GM21381 (cell line): ENCODE results near the gene TNFRSF11A.

Source experiments
- ATAC-seq: cut with Tn5 transposase; IDR thresholded peaks from one replicate; pipeline ENCODE4 v1.9.1; 2021; ENCODE audit warnings: mild to moderate bottlenecking, moderate library complexity; ENCODE audit not compliant: unreplicated experiment

Gene TNFRSF11A

DNA sequence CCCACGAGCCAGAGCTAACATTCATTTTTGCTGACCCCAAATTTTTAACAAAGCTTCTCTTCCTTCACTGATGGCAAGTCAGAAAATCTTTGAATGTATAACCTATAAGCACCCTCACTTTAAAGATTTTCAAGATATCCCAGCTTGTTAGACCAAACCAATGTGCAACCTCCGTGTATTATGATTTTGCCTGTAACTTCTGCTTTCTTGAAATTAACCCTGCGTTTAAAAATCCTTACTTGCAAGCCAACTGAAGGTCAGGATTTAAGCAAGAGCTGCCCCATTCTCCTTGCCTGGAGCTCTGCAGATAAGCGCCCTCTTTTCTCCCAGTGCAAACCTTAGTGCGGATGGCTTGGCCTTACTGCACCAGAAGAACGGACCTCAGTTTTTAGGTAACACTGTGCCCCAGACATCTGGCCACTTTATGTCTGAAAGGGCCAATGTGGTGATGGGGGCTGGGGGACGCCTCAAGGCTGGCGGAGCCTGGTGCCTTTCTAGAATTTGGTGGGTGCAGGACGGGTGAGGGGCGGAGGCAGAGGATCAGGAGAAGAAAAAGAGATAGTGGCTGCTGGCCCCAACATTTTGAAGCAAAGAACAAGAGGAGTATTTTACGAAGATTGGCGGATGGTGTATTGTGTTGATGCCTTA is 805 bp upstream of the TNFRSF11A start:
- no peak for ATAC-seq

DNA sequence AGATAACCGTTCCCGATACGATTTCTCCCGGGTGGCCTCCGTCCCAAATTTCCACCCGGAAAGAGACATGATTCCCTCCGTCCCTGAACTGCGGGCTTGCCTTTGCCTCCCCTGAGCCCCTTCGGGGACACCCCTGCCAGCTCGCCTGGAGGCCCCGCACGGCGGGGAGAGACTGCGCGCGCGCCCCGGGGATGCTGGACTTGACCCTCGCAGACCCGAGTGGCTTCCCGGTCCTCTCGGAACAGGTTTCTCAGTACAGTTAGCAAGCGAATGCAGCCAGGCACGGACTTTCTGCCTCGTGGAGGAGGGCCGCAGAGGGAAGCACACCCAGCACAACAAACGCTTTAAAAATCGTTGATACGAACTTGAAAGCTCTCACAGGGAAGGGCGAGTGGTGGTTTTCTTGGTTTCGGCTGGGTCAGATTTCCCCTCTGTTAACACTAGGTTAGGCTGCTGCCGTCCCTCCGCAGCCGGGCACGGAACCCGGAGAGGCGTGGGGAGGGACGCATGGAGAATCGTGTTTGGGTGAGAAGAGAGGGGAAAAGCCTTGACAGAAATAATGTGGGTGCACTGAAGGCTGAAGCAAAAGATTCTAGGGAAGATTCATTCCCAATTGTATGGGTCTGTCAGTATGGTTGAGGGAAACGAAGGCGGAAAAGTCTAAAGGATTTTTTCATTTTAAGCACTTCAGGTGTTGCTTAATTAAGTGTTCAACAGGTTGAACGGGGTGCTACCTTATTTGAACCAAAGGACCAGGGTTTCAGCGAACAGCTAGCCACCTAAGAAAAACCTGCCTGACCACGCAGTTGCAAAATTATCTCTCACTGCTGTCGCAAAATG is 916 bp downstream of the TNFRSF11A start:
- no peak for ATAC-seq

DNA sequence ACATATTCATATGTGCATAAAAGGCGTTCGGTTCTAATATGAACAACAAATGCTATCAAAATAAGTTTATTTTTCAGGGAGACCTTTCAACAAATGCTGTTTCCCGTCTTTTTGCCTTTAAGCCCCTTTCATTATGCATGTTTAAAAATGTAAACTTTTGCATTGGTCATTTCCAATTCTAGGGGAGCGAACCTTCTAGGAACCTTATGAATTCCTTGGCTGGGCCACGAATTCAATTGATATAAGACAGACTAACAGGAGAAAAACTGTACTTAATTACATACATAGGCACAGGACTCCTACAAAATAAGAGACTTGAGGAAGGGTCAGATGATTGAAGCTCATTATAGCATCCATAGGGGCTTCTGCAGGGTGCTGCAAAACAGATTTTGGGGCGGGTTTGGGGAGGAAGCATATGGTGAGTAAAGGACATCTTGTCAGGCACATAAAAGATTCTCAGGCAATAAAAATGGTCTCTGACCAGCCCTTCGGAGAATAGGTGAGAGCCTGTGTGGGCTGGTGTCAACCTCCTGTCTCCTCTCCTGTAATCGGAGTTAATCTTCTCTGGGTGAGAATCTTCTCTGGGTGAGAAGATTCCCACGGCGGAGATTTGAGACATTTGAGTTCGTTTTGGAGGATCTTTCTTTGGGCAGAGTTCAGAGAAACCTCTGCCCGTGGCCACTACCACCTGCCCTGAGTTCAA is 1.7 kb downstream of the TNFRSF11A start:
- no peak for ATAC-seq

DNA sequence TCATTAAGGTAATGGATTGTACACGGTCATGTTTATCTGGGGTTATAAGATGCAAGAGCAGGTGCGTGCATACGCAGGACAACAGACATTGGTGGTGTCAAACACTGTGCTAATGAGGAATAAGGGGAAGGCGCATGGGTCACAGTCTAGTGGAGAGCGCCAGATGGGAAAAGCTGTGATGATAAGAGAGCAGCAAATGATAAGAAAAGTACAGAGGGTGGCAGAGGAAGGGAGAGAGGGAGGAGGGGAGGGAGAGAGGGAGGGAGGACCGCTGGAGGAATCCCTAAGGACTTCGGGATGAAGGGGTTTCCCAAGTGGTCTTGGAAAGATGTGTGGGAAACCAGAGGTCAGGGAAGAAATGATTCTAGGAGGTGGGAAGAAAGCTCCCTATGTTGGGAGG is 2.9 kb downstream of the TNFRSF11A start:
- no peak for ATAC-seq

DNA sequence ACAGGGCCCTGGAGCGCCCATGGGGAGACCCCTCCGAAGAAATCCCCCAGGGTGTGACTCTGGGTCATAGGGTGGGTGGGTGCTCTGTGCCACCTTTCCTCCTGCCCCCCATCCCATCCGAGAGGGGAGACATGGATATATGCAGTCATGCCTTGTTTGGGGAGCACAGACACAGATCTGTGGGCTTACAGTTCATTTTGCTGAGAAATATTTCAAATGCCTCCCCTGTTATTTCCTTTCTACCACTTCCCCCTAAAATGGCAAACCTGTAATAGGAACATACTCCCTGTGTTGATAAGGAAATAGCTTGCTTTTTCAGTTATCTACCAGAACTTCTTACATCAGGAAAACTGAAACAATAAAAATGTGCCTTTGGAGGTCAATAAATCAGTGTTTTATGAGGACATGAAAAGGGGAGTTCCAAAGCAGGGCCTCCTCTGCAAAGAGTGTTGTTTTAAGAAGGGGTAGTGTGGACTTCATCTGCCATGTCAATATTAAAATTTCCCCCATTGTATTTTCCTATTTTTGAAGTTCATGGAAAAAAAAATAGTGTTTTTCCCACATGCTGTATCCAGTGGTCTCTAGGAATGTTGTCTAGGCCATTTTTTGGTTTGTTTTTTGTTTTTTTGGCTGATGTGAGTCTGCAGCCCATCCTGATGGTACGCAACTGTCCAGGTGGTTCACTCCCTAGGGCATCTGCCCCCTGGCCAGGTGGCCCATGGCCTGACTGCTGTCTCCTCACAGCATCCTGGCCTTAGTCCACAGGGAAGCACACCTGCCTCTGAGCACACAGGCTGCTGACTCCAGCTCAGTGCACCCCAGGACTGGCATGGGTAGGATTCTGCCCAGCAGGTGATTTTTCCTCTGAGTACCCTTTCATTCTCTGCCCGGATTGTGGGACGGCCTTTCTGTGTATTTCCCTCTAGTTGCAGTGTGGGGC is 3.7 kb downstream of the TNFRSF11A start:
- ATAC-seq: no peak

DNA sequence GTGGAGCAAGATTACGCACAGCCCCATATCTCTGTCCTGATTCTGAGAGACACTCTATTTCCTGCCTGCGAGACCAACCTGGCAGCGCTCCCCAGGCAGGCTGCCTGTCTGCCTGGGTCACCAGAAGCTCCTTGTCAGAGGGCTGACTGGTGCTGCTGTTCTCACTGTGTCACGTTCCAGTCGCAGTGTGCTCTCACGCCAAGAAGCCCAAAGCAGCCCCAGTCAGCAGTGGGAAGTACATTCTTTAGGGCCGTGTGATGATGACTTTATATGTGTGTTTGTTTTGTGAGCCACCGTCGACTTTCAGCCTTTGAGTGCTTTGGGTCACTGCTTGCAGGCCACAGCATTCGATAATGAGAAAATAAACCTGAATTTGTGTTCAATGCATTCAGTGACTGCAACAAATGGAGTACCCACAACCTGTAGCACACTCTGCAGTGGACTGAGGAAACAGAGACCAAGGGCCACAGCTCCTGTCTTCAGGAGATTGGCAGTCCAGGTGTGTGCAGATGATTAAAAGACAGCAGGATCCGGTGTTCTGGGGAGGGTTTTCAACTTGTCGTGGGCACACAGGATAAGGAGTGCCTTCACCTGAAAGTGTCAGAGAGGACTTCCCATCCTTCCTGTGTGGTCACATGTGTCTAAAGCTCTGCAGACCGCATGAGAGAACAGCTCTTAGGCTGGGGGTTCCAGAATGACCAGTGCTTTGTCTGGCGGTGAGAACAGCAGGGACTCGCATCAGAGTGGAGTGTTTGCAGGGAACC is 4.8 kb downstream of the TNFRSF11A start:
- ATAC-seq: peak; percentile 37

DNA sequence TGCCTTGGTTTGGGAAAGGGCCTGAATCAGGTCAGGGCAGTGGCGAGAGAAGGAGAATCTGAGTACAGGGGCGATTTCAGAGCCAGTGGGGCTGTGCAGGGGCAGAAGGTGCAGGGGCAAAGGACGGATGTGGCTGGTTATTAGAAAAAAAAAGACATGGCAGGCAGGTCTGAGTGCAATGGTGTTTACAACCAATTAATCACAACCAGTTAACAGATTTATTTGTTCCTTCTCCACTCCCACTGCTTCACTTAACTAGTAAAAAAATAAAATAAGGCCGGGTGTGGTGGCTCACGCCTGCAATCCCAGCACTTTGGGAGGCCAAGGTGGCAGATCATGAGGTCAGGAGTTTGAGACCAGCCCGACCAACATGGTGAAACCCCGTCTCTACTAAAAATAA is 5.5 kb downstream of the TNFRSF11A start:
- no peak for ATAC-seq

DNA sequence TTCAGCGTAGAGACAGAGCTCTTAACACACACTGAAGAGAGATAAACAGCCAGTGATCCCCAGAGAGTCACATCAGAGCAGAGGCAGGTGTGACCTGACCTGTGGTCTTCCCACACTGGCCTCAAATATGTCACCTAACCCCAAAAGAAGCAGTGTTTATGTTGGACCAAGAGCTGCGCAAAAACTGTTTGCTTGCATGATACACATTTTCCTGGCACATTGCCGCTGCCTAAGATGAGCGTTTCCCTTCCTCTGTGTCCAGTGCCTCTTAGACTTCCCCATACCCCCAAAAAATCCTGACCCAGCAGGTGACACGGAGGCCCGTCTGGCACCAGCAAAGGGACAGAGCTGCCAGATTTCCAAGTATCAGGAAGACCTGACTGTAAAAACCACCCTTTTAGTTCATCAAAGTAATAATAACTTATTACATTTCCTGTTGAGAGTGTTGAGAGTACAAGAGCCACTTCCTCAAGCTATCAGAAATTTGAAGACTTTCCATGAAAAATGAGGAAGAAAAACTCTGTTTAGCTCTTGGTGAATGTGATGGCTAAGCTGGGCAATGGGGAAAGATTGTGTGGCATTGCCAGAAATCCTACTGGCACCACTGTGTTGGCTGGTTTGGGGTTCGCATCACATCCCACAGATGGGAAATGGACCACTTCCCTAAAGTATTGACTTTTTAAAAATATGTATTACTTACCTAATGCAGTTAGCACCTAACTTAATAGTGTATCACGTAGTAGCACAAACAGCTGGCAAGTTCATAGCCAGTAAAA is 6.7 kb downstream of the TNFRSF11A start:
- ATAC-seq: no peak

DNA sequence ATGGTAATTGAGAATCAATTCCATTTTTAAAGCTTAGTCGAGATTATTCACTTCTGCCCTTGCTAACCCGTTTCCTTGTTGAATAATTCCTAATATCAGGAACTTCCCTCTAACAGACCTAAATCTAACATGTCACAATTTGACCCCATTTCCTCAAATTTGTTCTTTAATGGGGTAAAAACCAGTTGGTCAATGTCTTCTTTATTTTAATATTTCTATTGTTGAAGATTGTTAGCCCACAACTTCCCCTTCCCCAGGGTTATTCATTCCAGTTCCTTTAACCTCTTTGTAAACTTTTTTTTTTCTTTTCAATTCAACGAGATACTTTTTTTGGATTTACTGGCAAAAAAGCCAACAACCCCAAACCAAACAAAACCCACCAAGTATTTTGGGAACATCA is 7.3 kb downstream of the TNFRSF11A start:
- no peak for ATAC-seq

DNA sequence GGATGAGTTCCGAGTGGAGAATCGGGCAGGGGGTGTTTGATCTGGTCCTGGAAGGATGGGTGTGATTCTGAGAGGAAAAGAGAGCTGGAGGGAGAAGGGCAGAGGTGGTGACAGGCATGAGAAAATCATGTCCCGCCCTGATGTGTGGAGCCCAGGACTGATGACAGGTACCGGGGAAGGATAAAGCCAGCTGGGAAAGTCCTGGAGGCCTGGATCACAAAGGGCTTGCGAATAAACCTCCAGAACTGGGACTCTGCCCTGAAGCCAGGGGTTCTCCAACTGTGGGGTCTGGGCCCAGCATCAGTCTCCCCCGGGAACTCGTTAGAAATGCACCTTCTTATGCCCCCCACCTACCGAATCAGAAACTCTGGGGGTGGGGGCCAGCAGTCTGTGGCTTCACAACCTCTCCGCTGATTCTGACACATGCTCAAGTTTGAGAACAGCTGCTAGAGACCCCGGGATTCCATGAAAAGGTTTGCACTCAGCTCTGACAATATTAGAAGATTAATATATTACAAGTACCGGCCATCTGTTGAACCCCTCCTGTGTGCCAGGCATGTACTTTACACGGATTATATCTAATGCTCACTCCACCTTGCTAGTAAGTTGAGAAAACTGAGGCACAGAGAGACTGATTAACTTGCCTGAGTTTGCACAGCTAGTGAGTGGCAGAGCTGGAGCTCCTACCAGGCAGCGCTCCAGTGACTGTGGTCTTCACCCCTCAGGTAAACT is 8.0 kb downstream of the TNFRSF11A start:
- ATAC-seq: no peak

DNA sequence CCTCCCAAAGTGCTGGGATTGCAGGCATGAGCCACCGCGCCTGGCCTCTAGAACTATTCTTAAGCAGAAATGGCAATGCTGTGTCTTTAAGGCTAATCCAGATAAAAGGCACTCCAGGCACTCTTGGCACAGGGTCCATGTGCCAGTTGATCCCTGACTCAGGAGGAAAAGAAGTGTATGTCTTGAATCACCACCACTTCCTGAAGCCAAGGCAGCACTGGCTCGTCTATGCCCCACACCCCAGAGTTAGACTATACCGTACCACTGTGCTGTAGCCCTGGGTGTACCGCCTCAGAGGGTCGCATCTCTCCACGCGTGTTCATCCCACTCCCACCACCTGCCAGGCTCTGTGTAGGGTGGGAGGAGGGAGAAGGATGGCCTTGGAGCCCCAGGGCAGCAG is 9.0 kb downstream of the TNFRSF11A start:
- no peak for ATAC-seq

DNA sequence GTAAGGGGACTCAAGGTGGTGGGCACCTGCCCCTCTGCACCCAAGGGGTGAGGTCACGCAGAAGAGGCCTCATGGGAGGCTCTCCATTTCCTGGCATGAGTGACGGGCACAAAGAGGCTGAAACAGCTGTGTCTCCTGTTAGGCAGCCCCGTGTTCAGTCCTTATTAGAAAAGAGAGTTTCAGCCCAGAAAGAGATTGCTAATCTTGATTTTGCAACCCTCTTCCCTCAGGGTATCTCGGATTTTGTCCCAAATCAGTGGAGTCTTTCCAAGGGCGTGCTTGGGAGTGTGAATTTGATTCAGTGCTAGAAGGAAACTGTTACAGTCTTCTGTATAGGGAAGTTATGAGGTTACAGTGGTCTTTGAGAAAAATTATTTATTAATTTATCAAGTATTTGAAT is 10.4 kb downstream of the TNFRSF11A start:
- no peak for ATAC-seq

DNA sequence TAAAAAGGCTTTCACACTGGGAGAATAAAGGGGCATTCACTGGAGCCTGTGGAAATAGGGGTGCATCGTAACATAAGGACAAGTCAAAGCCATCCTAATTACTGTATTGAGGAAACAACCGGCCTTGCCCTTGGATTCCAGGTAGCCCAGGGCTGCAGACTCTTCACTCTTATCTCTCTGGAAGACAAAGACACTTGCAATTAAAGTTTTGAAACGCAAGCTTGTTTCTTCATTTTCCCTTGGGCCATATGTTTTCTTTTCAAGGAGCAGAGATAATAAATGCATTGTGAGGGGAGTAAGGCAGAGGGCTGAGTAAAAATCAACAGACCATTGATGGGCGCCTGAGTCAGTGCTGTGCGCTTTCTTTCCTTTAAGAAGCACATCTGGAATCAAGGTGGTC is 11.5 kb downstream of the TNFRSF11A start:
- ATAC-seq: no peak

DNA sequence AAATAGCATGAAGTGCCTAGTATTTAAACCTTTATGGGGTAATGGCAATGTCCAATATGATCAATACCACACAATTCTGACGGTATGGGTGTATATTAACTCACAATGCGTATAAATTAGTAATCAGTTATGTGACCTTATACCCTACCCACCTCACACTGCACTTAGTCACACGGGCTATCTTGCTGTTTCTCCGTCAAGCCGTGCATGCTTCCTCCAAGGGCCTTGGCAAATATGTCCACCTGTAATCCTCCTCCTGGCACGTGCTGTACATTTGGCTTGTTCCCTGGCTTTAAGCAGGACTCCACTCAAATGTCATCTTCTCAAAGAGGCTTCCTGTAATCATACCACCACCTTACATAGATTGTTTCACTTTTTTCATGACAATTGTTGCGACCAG is 12.2 kb downstream of the TNFRSF11A start:
- ATAC-seq: no peak

DNA sequence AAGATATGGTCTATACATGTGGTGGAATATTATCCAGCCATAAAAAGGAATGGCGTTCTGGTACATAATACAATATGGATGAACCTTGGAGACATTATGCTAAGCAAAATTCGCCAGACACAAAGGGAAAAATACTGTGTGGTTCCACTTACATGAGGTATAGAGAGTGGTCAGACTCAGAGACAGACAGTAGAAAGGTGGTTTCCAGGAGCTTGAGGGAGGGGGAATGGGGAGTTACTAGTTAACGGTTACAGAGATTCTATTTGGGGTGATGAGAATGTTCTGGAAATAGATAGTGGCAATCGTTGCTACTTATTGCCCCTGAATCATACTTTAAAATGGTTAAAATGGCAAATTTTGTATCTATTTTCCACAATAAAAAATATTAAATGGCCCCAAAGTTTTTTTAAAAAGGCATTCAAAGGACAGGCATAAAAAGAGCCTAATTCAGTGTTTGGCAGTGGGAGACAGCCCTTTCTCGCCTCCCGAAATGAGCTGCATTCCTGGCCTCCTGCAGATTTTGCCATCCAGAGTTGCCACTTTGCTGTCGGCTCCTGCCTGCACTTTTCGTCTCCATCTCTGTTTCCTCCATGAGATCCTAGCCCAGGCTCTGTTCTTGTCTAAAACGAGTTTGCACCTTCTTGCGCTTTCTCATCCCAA is 13.5 kb downstream of the TNFRSF11A start:
- ATAC-seq: no peak

DNA sequence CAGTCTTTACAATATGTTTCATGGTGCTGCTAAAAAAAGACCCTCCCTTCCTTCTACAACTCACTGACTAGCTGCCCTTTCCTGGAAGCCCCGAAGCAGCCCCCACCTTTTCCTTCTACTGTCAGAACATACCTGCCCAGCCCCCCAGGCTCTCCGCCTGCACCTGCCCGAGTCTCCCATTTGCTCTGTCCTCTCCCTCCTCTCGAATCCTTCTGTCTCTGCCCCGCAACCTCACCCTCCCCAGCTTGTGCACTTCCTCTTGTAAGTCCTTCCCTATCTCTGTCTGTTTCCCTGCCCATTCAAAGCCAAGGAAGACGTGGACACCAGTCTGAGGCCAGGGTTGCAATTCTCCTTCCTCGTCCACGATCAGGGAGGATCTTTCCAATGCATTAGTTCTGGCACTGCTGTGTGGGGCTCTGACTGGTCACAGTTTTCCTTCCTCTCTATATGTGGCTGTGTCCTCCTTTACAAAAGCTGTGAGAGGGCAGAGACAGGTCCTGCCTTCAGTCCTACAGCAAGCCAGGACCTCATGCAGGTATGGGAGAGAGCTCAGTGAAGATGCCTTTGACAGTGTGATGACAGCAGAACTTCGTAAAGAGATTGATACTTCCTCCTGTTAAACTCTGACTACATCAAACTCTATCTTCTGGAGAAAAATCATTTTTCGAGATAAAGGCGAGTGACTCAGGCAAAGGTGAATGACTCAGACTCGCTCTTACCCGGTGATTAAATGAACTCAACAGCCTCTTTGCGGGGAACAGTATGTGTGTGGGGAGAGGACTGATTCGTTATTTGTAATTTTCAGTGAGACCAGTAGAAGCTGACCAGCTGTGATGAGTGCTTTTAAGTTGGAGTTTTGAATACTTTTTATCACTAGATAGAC is 14.2 kb downstream of the TNFRSF11A start:
- ATAC-seq: no peak

DNA sequence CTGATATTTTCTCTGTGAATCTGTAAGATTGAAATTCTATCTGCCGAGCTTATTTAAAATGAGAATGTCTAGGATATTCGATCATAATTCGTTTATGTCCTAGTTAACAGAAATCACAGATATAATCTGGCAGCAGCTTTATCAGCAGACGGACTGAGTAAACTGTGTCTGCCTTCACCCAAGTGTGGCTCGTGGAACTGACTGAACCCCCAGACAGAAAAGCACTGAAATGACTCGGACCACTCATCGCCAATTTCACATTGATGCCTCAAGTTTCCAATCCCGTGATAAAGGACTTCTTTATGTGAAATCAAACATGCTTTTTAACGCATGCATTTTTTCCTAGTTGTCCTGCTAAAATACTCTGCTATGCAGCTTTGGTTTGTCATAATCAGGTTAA is 15.9 kb downstream of the TNFRSF11A start:
- no peak for ATAC-seq
